ENCODE results near the gene SCYL1.

Gene SCYL1

GRCh38 chr11:65492637-65493366 lies 32.1 kb upstream of the SCYL1 start:
- H3K9ac ChIP-seq (ENCODE audit: low read length), result no peak overlapping the region
- no peak overlapping the region for H3K27ac ChIP-seq (ENCODE audit: low read length)
- H3F3A ChIP-seq (ENCODE audit: insufficient read depth, low read length), result peaks cover 25% of the 10 kb centered on the region
- H3K79me2 ChIP-seq (ENCODE audit: low read length), result peaks cover 18% of the 10 kb centered on the region
- TF ChIP-seq EZH2 (optimal IDR thresholded peaks at IDR 0.05; ENCODE audit: low read depth, low read length), result no peak
- TF ChIP-seq EZH2phosphoT487 (IDR thresholded peaks at IDR 0.05; ENCODE audit: low read length), result no peak
- H2AFZ ChIP-seq (ENCODE audit: low read length), result no peak overlapping the region
- H3K9me2 ChIP-seq (replicated peaks; ENCODE audit: insufficient read depth, low read length), result no peaks in the 10 kb centered on the region
- no peak overlapping the region for H3K4me2 ChIP-seq (ENCODE audit: low read depth, low read length)
- H3K4me1 ChIP-seq (ENCODE audit: low read length), result peaks cover 31% of the 10 kb centered on the region
- no peaks in the 10 kb centered on the region for H3K27me3 ChIP-seq (replicated peaks; ENCODE audit: insufficient read depth, low read length)
- no peaks in the 10 kb centered on the region for H4K20me1 ChIP-seq (ENCODE audit: insufficient read depth, low read length)
- no peak overlapping the region for H3K4me3 ChIP-seq (ENCODE audit: low read length)
- no peaks in the 10 kb centered on the region for H3K36me3 ChIP-seq (replicated peaks; ENCODE audit: insufficient read depth, low read length)
- DNase-seq, result no peak
- no peaks in the 10 kb centered on the region for H3K9me3 ChIP-seq (replicated peaks; ENCODE audit: insufficient read depth, low read length)

GRCh38 chr11:65493367-65494176 lies 31.3 kb upstream of the SCYL1 start:
- no peaks in the 10 kb centered on the region for H4K20me1 ChIP-seq (ENCODE audit: insufficient read depth, low read length)
- H3K9me2 ChIP-seq (replicated peaks; ENCODE audit: insufficient read depth, low read length), result no peaks in the 10 kb centered on the region
- H3K36me3 ChIP-seq (replicated peaks; ENCODE audit: insufficient read depth, low read length), result no peaks in the 10 kb centered on the region
- peaks cover 26% of the 10 kb centered on the region for H3K79me2 ChIP-seq (ENCODE audit: low read length)
- no peak overlapping the region for H3K27ac ChIP-seq (ENCODE audit: low read length)
- no peak overlapping the region for H2AFZ ChIP-seq (ENCODE audit: low read length)
- H3K9me3 ChIP-seq (replicated peaks; ENCODE audit: insufficient read depth, low read length), result no peaks in the 10 kb centered on the region
- H3K4me2 ChIP-seq (ENCODE audit: low read depth, low read length), result no peak overlapping the region
- H3K9ac ChIP-seq (ENCODE audit: low read length), result no peak overlapping the region
- TF ChIP-seq CTCF (IDR thresholded peaks at IDR 0.05; ENCODE audit: low read length), result no peak
- no peak for TF ChIP-seq EZH2phosphoT487 (IDR thresholded peaks at IDR 0.05; ENCODE audit: low read length)
- no peak for TF ChIP-seq EZH2 (optimal IDR thresholded peaks at IDR 0.05; ENCODE audit: low read depth, low read length)
- H3K4me3 ChIP-seq (ENCODE audit: low read length), result no peak overlapping the region
- peaks cover 27% of the 10 kb centered on the region for H3K4me1 ChIP-seq (ENCODE audit: low read length)
- no peaks in the 10 kb centered on the region for H3K27me3 ChIP-seq (replicated peaks; ENCODE audit: insufficient read depth, low read length)
- H3F3A ChIP-seq (ENCODE audit: insufficient read depth, low read length), result peaks cover 27% of the 10 kb centered on the region
- DNase-seq, result no peak

GRCh38 chr11:65496304-65497140 lies 28.4 kb upstream of the SCYL1 start:
- H3K9ac ChIP-seq (ENCODE audit: low read length), result peak overlapping the region; percentile 93
- peaks cover 52% of the 10 kb centered on the region for H3K79me2 ChIP-seq (ENCODE audit: low read length)
- H3K9me2 ChIP-seq (replicated peaks; ENCODE audit: insufficient read depth, low read length), result no peaks in the 10 kb centered on the region
- no peaks in the 10 kb centered on the region for H3K27me3 ChIP-seq (replicated peaks; ENCODE audit: insufficient read depth, low read length)
- peaks cover 22% of the 10 kb centered on the region for H3K4me1 ChIP-seq (ENCODE audit: low read length)
- no peaks in the 10 kb centered on the region for H3K9me3 ChIP-seq (replicated peaks; ENCODE audit: insufficient read depth, low read length)
- H4K20me1 ChIP-seq (ENCODE audit: insufficient read depth, low read length), result peaks cover 24% of the 10 kb centered on the region
- no peak overlapping the region; the same call in 1 of the 2 replicates for H2AFZ ChIP-seq (ENCODE audit: low read length)
- peaks cover 17% of the 10 kb centered on the region; the same call in 1 of the 2 replicates for H3K36me3 ChIP-seq (replicated peaks; ENCODE audit: insufficient read depth, low read length)
- H3F3A ChIP-seq (ENCODE audit: insufficient read depth, low read length), result peaks cover 56% of the 10 kb centered on the region
- peak overlapping the region; percentile 57 for H3K4me3 ChIP-seq (ENCODE audit: low read length)
- H3K27ac ChIP-seq (ENCODE audit: low read length), result peak overlapping the region; percentile 94
- peak overlapping the region; percentile 95 for H3K4me2 ChIP-seq (ENCODE audit: low read depth, low read length)
- no peak for DNase-seq
- TF ChIP-seq EZH2phosphoT487 (IDR thresholded peaks at IDR 0.05; ENCODE audit: low read length), result no peak
- no peak for TF ChIP-seq CTCF (IDR thresholded peaks at IDR 0.05; ENCODE audit: low read length)
- no peak for TF ChIP-seq EZH2 (optimal IDR thresholded peaks at IDR 0.05; ENCODE audit: low read depth, low read length)

Measured in MM.1S (cell line).